HCT116 (cell line): Measurements from ENCODE around the gene ZNF26. TPM values are rescaled to one million over a fixed set of nuclear protein-coding genes. Genes with fewer than 3 reads are reported as not detected.

Source experiments
- ATAC-seq: fragments of 200-7000 bp; cut with Tn5 transposase; 2 replicates; pipeline ENCODE4 v1.9.1; 2020; ENCODE audit warnings: mild to moderate bottlenecking, moderate library complexity
- BruUV-seq: library from RNA; stranded (reverse); fragments of 400-500 nt; replicated peaks from 2 replicates; lab custom pipeline; 2021; lab: Mats Ljungman, UMichigan
- CTCF ChIA-PET: fragments of 300-600 bp; sonication (Branson Sonifier 250); formaldehyde crosslinking; loops from one replicate; lab custom pipeline; 2021; ENCODE audit warnings: antibody characterized with exemption; lab: Charles Lee
- POLR2A ChIA-PET: fragments of 300-600, 350-600 bp; sonication (Branson Sonifier 250); formaldehyde crosslinking; loops from one replicate; lab custom pipeline; 2021; ENCODE audit warnings: antibody characterized with exemption; lab: Charles Lee
- RAD21 ChIA-PET, 2 experiments: fragments of 300-600 bp; sonication (Branson Sonifier 250); formaldehyde crosslinking; loops; one replicate each; lab custom pipeline; 2023; ENCODE audit warnings: low total read pairs in 2 of 2; ENCODE audit not compliant: uncharacterized antibody in 2 of 2, unreplicated experiment in 2 of 2, low non-redundant PET in 1 of 2; lab: Charles Lee
- DNase-seq: peaks from one replicate; pipeline ENCODE4 v3.0.0-alpha.2; 2010; ENCODE audit warnings: low read depth, low spot score
- H2AFZ ChIP-seq: fragments of 200-600 bp; shearing (Covaris generic), sonication (generic); 2 replicates; pipeline ENCODE4 v1.6.1; 2017; ENCODE audit warnings: low read depth, mixed run types, mixed read lengths, antibody characterized with exemption, low read length; ENCODE audit not compliant: poor library complexity, severe bottlenecking
- H3K27ac ChIP-seq: 2 replicates; pipeline ENCODE4 v1.5.1; 2012; ENCODE audit warnings: low read depth, low read length
- H3K27me3 ChIP-seq: fragments of 200-600 bp; sonication (generic); 2 replicates; pipeline ENCODE4 v1.6.1; 2016; ENCODE audit warnings: mixed run types, low read length, mixed read lengths; ENCODE audit not compliant: insufficient read depth
- H3K36me3 ChIP-seq, 2 experiments: fragments of 200-500 bp in 1 of 2; fragments of 200-600 bp in 1 of 2; sonication (Bioruptor generic) in 1 of 2; sonication (generic) in 1 of 2; 2 replicates each; pipeline versions ENCODE4 v1.5.1 to v1.6.1; 2014 to 2016; ENCODE audit warnings: low read length in 2 of 2, inconsistent platforms in 1 of 2, mixed read lengths in 1 of 2, mixed run types in 1 of 2; ENCODE audit not compliant: insufficient read depth in 2 of 2, control insufficient read depth in 1 of 2
- H3K4me1 ChIP-seq, 2 experiments: fragments of 200-600 bp in 1 of 2; sonication (generic) in 1 of 2; 2 replicates each; pipeline versions ENCODE4 v1.5.1 to v1.6.1; 2012 to 2017; ENCODE audit warnings: low read length in 2 of 2, inconsistent platforms in 1 of 2, mild to moderate bottlenecking in 1 of 2, mixed read lengths in 1 of 2, mixed run types in 1 of 2, moderate library complexity in 1 of 2; ENCODE audit not compliant: insufficient read depth in 2 of 2, control insufficient read depth in 1 of 2
- H3K4me2 ChIP-seq: fragments of 200-600 bp; sonication (generic); 2 replicates; pipeline ENCODE4 v1.6.1; 2017; ENCODE audit warnings: mixed run types, low read length, mixed read lengths
- H3K4me3 ChIP-seq, 2 experiments: fragments of 200-600 bp in 1 of 2; sonication (generic) in 1 of 2; replicated peaks in 1 of 2; 2 replicates each; pipeline ENCODE4 v1.5.1; 2011 to 2016; ENCODE audit warnings: low read length in 2 of 2, control low read depth in 1 of 2, low read depth in 1 of 2, mild to moderate bottlenecking in 1 of 2, mixed read lengths in 1 of 2, mixed run types in 1 of 2
- H3K79me2 ChIP-seq: fragments of 200-600 bp; sonication (generic); 2 replicates; pipeline ENCODE4 v1.6.1; 2017; ENCODE audit warnings: mild to moderate bottlenecking, mixed run types, low read length, moderate library complexity, mixed read lengths; ENCODE audit not compliant: insufficient read depth
- H3K9ac ChIP-seq: fragments of 200-600 bp; sonication (generic); 2 replicates; pipeline ENCODE4 v1.6.1; 2016; ENCODE audit warnings: low read length, mixed read lengths
- H3K9me2 ChIP-seq: fragments of 200-600 bp; sonication (generic), shearing (Covaris generic); 2 replicates; pipeline ENCODE4 v1.6.1; 2017; ENCODE audit warnings: mixed run types, mild to moderate bottlenecking, moderate library complexity; ENCODE audit not compliant: insufficient read depth
- H3K9me3 ChIP-seq, 2 experiments: fragments of 200-500 bp in 1 of 2; fragments of 200-600 bp in 1 of 2; sonication (Bioruptor generic) in 1 of 2; sonication (generic) in 1 of 2; 2 replicates each; pipeline ENCODE4 v1.6.1; 2014 to 2017; ENCODE audit warnings: low read length in 2 of 2, mixed read lengths in 2 of 2, inconsistent platforms in 1 of 2, low read depth in 1 of 2, mild to moderate bottlenecking in 1 of 2, mixed run types in 1 of 2, moderate library complexity in 1 of 2; ENCODE audit not compliant: control insufficient read depth in 1 of 2, insufficient read depth in 1 of 2
- H4K20me1 ChIP-seq: fragments of 200-600 bp; sonication (generic), shearing (Covaris generic); 2 replicates; pipeline ENCODE4 v1.6.1; 2017; ENCODE audit warnings: mixed run types, mild to moderate bottlenecking, moderate library complexity; ENCODE audit not compliant: insufficient read depth
- CBX3 ChIP-seq: IDR thresholded peaks from 2 replicates; pipeline ENCODE4 v1.6.1; 2012; ENCODE audit warnings: low read depth
- CEBPB ChIP-seq: IDR thresholded peaks from 2 replicates; pipeline ENCODE4 v1.6.1; 2012; ENCODE audit warnings: low read depth
- EGR1 ChIP-seq: IDR thresholded peaks from 2 replicates; pipeline ENCODE4 v1.6.1; 2012; ENCODE audit warnings: low read depth
- FOSL1 ChIP-seq: IDR thresholded peaks from 2 replicates; pipeline ENCODE4 v1.6.1; 2012; ENCODE audit warnings: low read depth
- MAX ChIP-seq: IDR thresholded peaks from 2 replicates; pipeline ENCODE4 v1.6.1; 2012
- POLR2A ChIP-seq: IDR thresholded peaks from 2 replicates; pipeline ENCODE4 v1.7.0; 2011; ENCODE audit warnings: borderline replicate concordance; ENCODE audit not compliant: insufficient read depth, insufficient read length; ENCODE audit errors: extremely low read depth
- POLR2AphosphoS5 ChIP-seq: IDR thresholded peaks from 2 replicates; pipeline ENCODE4 v1.6.1; 2011; ENCODE audit warnings: mild to moderate bottlenecking, low read depth, low read length, moderate library complexity
- RAD21 ChIP-seq: IDR thresholded peaks from 2 replicates; pipeline ENCODE4 v1.6.1; 2012; ENCODE audit warnings: low read depth, mild to moderate bottlenecking
- REST ChIP-seq: IDR thresholded peaks from 2 replicates; pipeline ENCODE4 v1.6.1; 2012; ENCODE audit warnings: low read depth
- SIN3A ChIP-seq: IDR thresholded peaks from 2 replicates; pipeline ENCODE4 v1.6.1; 2012; ENCODE audit warnings: low read depth
- SRF ChIP-seq: IDR thresholded peaks from 2 replicates; pipeline ENCODE4 v1.6.1; 2012; ENCODE audit warnings: low read depth
- ZBTB33 ChIP-seq: IDR thresholded peaks from 2 replicates; pipeline ENCODE4 v1.6.1; 2011; ENCODE audit warnings: mild to moderate bottlenecking, low read length, moderate library complexity; ENCODE audit not compliant: insufficient replicate concordance; ENCODE audit errors: extremely low read depth
- ZFX ChIP-seq: fragments of 450-650 bp; IDR thresholded peaks from 2 replicates; pipeline ENCODE4 v1.6.1; 2017
- intact Hi-C: fragments of 100-400 bp; cut with micrococcal nuclease; formaldehyde crosslinking; loops from 2 replicates; pipeline ENCODE4 v1.10.0; 2022
- total RNA-seq: library from RNA; stranded (reverse); gene quantifications from one replicate; pipeline ENCODE4 v1.2.1, GENCODE V29; 2021; ENCODE audit not compliant: unreplicated experiment

Gene ZNF26
- total RNA-seq, 1 experiment from 2014 or later = 4.4 TPM

GRCh38 chr12:132998741-132999140 is 12.6 kb downstream of the ZNF26 start:
- Histone ChIP-seq H3K79me2 (0 out of 2 replicates have a peak, but pooled peaks cover 3% of the 10 kb centered on the region), H4K20me1 (no peaks in the 10 kb centered on the region)
- CTCF ChIA-PET = no interaction called here

More at GRCh38 chr12:132998741-132999140, 12.6 kb downstream of the ZNF26 start:
- ATAC-seq (no peak), DNase-seq (no peak)
- BruUV-seq = no TSS peak
- Histone ChIP-seq H3K27ac (no peak overlapping the region), H2AFZ (no peak overlapping the region), H3K9me3 (peaks cover 9 to 16% of the 10 kb centered on the region in 2 experiments; a peak in 2 of 4 replicates), H3K9ac (no peak overlapping the region), H3K27me3 (no peaks in the 10 kb centered on the region), H3K4me3 (no peak overlapping the region), H3K4me2 (no peak overlapping the region), H3K36me3 (no peaks in the 10 kb centered on the region), H3K4me1 (no peaks in the 10 kb centered on the region), H3K9me2 (no peaks in the 10 kb centered on the region)
- intact Hi-C loops = no loop called here
- TF ChIP-seq FOSL1 = no peak
- TF ChIP-seq ZFX = no peak
- no peak for TF ChIP-seq RAD21
- no peak for TF ChIP-seq ZBTB33
- no peak for TF ChIP-seq CBX3
- TF ChIP-seq POLR2A = no peak
- TF ChIP-seq REST = no peak
- TF ChIP-seq MAX = no peak
- no peak for TF ChIP-seq SIN3A
- no peak for TF ChIP-seq EGR1
- no peak for TF ChIP-seq CEBPB
- TF ChIP-seq SRF = no peak
- no peak for TF ChIP-seq POLR2AphosphoS5
- RAD21 ChIA-PET = no interaction called here
- POLR2A ChIA-PET = no interaction called here
